CD4-positive, alpha-beta T cell (primary cell): Measurements from ENCODE around the gene DCBLD2. TPM values are rescaled to one million over a fixed set of nuclear protein-coding genes. Genes with fewer than 3 reads are reported as not detected.

Experiments used
- ATAC-seq: fragments of 200-7000 bp; cut with Tn5 transposase; one replicate; pipeline ENCODE4 v1.10.0; 2022; ENCODE audit warnings: mild to moderate bottlenecking; ENCODE audit not compliant: poor library complexity
- CTCF ChIA-PET: fragments of 350-600 bp; sonication (Branson Sonifier 250); formaldehyde crosslinking; loops from one replicate; lab custom pipeline; 2021; ENCODE audit warnings: antibody characterized with exemption, inconsistent platforms; lab: Charles Lee
- POLR2A ChIA-PET: fragments of 350-600 bp; sonication (Branson Sonifier 250); formaldehyde crosslinking; loops from one replicate; lab custom pipeline; 2021; ENCODE audit warnings: antibody characterized with exemption, inconsistent platforms; lab: Charles Lee
- DNase-seq, 14 experiments: peaks; one replicate each; pipeline ENCODE4 v3.0.0-alpha.2; 2013 to 2020; ENCODE audit warnings: mixed read lengths in 2 of 14
- H3K27ac ChIP-seq, 2 donors: one replicate each; pipeline versions ENCODE4 v1.5.1 to v1.7.0; 2013; ENCODE audit warnings: low read length in 2 of 2, low read depth in 1 of 2, mild to moderate bottlenecking in 1 of 2
- H3K27me3 ChIP-seq, 2 experiments: 1 replicate in 1 of 2; 2 replicates in 1 of 2; pipeline versions ENCODE4 v1.6.1 to v1.7.0; 2013; ENCODE audit warnings: low read length in 2 of 2, control low read depth in 1 of 2, mild to moderate bottlenecking in 1 of 2, moderate library complexity in 1 of 2; ENCODE audit not compliant: insufficient read depth in 2 of 2, control insufficient read depth in 1 of 2
- H3K36me3 ChIP-seq: one replicate; pipeline ENCODE4 v1.6.1; 2013; ENCODE audit warnings: low read length, control low read depth; ENCODE audit not compliant: insufficient read depth
- H3K4me1 ChIP-seq: one replicate; pipeline ENCODE4 v1.6.1; 2013; ENCODE audit warnings: low read length, control low read depth; ENCODE audit not compliant: insufficient read depth
- H3K4me3 ChIP-seq: one replicate; pipeline ENCODE4 v1.5.1; 2013; ENCODE audit warnings: mild to moderate bottlenecking, low read length, moderate library complexity
- H3K9me3 ChIP-seq, 2 experiments: 1 replicate in 1 of 2; 2 replicates in 1 of 2; pipeline versions ENCODE4 v1.6.1 to v1.7.0; 2013; ENCODE audit warnings: low read length in 2 of 2, mild to moderate bottlenecking in 2 of 2, control low read depth in 1 of 2, moderate library complexity in 1 of 2; ENCODE audit not compliant: control insufficient read depth in 1 of 2, insufficient read depth in 1 of 2
- H3K27ac Mint-ChIP-seq: one replicate; pipeline ENCODE4 v1.8.0; 2020; ENCODE audit warnings: mixed read lengths
- H3K27me3 Mint-ChIP-seq: one replicate; pipeline ENCODE4 v1.8.0; 2021; ENCODE audit warnings: mixed read lengths
- H3K36me3 Mint-ChIP-seq: one replicate; pipeline ENCODE4 v1.8.0; 2021; ENCODE audit warnings: low read depth, mixed read lengths
- H3K4me1 Mint-ChIP-seq: one replicate; pipeline ENCODE4 v1.8.0; 2021; ENCODE audit warnings: low read depth, mixed read lengths
- H3K4me3 Mint-ChIP-seq: one replicate; pipeline ENCODE4 v1.8.0; 2020; ENCODE audit warnings: mild to moderate bottlenecking, mixed read lengths
- H3K9me3 Mint-ChIP-seq: one replicate; pipeline ENCODE4 v1.8.0; 2020; ENCODE audit warnings: mixed read lengths
- CTCF ChIP-seq: fragments of 200-600 bp; IDR thresholded peaks from one replicate; pipeline ENCODE4 v1.8.0; 2022; ENCODE audit warnings: antibody characterized with exemption, mild to moderate bottlenecking
- intact Hi-C, 2 experiments: fragments of 100-400 bp; cut with DNase I in 1 of 2; cut with micrococcal nuclease in 1 of 2; formaldehyde crosslinking; loops; one replicate each; pipeline versions ENCODE4 v1.15.1 to v1.9.0; 2023 to 2025; cut with DNase I, micrococcal nuclease
- total RNA-seq, 174 experiments: library from RNA in 2 of 174; stranded (reverse) in 2 of 174; gene quantifications; one replicate each; pipeline ENCODE4 v1.2.3 and lab custom pipeline; 2021 to 2026

Gene DCBLD2
- total RNA-seq, 2 experiments from 2014 or later: 2.2 to 2.5 TPM

- no peaks in the 10 kb centered on the region for H3K4me1 Mint-ChIP-seq
- intact Hi-C loops: no loop called here
- ChIA-PET CTCF (no interaction called here), POLR2A (no interaction called here)
- H3K4me3 Mint-ChIP-seq: no peak overlapping the region
- H3K36me3 ChIP-seq: no peaks in the 10 kb centered on the region
- no peaks in the 10 kb centered on the region for H3K9me3 Mint-ChIP-seq
- H3K27ac ChIP-seq: no peak overlapping the region
- H3K36me3 Mint-ChIP-seq: no peaks in the 10 kb centered on the region
- H3K4me1 ChIP-seq: no peaks in the 10 kb centered on the region
- no peak overlapping the region for H3K27ac Mint-ChIP-seq
- peaks cover 0 to 3% of the 10 kb centered on the region in 2 experiments for H3K27me3 ChIP-seq
- TF ChIP-seq CTCF: no peak
- H3K27me3 Mint-ChIP-seq: peaks cover 8% of the 10 kb centered on the region
- DNase-seq: no peak
- no peaks in the 10 kb centered on the region for H3K9me3 ChIP-seq
- no peak for ATAC-seq
- H3K4me3 ChIP-seq: no peak overlapping the region
Observed at GRCh38 chr3:98788651-98789050, 112.8 kb downstream of the DCBLD2 start.

- intact Hi-C loops: no loop called here
- TF ChIP-seq CTCF: no peak
- Histone ChIP-seq H3K4me3 (no peak overlapping the region), H3K27me3 (no peaks in the 10 kb centered on the region), H3K36me3 (no peaks in the 10 kb centered on the region), H3K4me1 (no peaks in the 10 kb centered on the region), H3K27ac (no peak overlapping the region), H3K9me3 (no peaks in the 10 kb centered on the region)
- Mint-ChIP-seq H3K27ac (no peak overlapping the region), H3K27me3 (peaks cover 4% of the 10 kb centered on the region), H3K36me3 (no peaks in the 10 kb centered on the region), H3K4me1 (no peaks in the 10 kb centered on the region), H3K9me3 (no peaks in the 10 kb centered on the region), H3K4me3 (no peak overlapping the region)
- DNase-seq (no peak), ATAC-seq (no peak)
- ChIA-PET POLR2A (no interaction called here), CTCF (no interaction called here)
Observed at GRCh38 chr3:98787181-98787580, 114.3 kb downstream of the DCBLD2 start.

GRCh38 chr3:98786364-98787006 lies 115.0 kb downstream of the DCBLD2 start:
- Mint-ChIP-seq H3K36me3 (no peaks in the 10 kb centered on the region), H3K9me3 (no peaks in the 10 kb centered on the region), H3K4me3 (no peak overlapping the region), H3K27ac (no peak overlapping the region), H3K27me3 (peaks cover 4% of the 10 kb centered on the region), H3K4me1 (no peaks in the 10 kb centered on the region)
- ATAC-seq: no peak
- H3K27me3 ChIP-seq: no peaks in the 10 kb centered on the region
- no peak overlapping the region for H3K27ac ChIP-seq
- H3K4me3 ChIP-seq: no peak overlapping the region
- POLR2A ChIA-PET: no interaction called here
- TF ChIP-seq CTCF: no peak
- intact Hi-C loops: no loop called here
- no peaks in the 10 kb centered on the region for H3K36me3 ChIP-seq
- CTCF ChIA-PET: no interaction called here
- H3K4me1 ChIP-seq: no peaks in the 10 kb centered on the region
- H3K9me3 ChIP-seq: no peaks in the 10 kb centered on the region
- no peak for DNase-seq
